Stomach smooth muscle (tissue), 2 donors: ENCODE measurements around the gene IGLL5.

Source experiments
- H3K27ac ChIP-seq: one replicate; pipeline ENCODE4 v1.7.0; 2013; ENCODE audit warnings: mild to moderate bottlenecking, low read length, inconsistent platforms
- H3K27me3 ChIP-seq, 2 donors: one replicate each; pipeline ENCODE4 v1.7.0; 2013; ENCODE audit warnings: low read length in 2 of 2; ENCODE audit not compliant: insufficient read depth in 2 of 2, control insufficient read depth in 1 of 2
- H3K36me3 ChIP-seq, 2 donors: one replicate each; pipeline ENCODE4 v1.7.0; 2013; ENCODE audit warnings: low read length in 2 of 2; ENCODE audit not compliant: control insufficient read depth in 2 of 2, insufficient read depth in 2 of 2
- H3K4me1 ChIP-seq: one replicate; pipeline ENCODE4 v1.7.0; 2013; ENCODE audit warnings: low read length; ENCODE audit not compliant: control insufficient read depth, insufficient read depth
- H3K4me3 ChIP-seq, 2 donors: one replicate each; pipeline ENCODE4 v1.7.0; 2013; ENCODE audit warnings: low read length in 2 of 2
- H3K9ac ChIP-seq, 2 donors: one replicate each; pipeline ENCODE4 v1.7.0; 2013; ENCODE audit warnings: low read length in 2 of 2, mild to moderate bottlenecking in 1 of 2
- H3K9me3 ChIP-seq, 2 donors: one replicate each; pipeline ENCODE4 v1.7.0; 2013; ENCODE audit warnings: low read length in 2 of 2; ENCODE audit not compliant: control insufficient read depth in 2 of 2
- donor health status: healthy.
- donor health status: Pancreatic carcinoma.

The IGLL5 gene

GRCh38 chr22:22926370-22927195 lies 39.0 kb downstream of the IGLL5 start:
- Histone ChIP-seq H3K9me3 (no peaks in the 10 kb centered on the region), H3K4me1 (no peaks in the 10 kb centered on the region), H3K9ac (no peak overlapping the region), H3K4me3 (no peak overlapping the region), H3K27ac (no peak overlapping the region), H3K27me3 (peaks cover 2 to 8% of the 10 kb centered on the region in 2 donors), H3K36me3 (no peaks in the 10 kb centered on the region)

GRCh38 chr22:22927196-22927887 lies 39.7 kb downstream of the IGLL5 start:
- H3K4me1 ChIP-seq, result no peaks in the 10 kb centered on the region
- H3K27ac ChIP-seq, result no peak overlapping the region
- H3K4me3 ChIP-seq, result no peak overlapping the region
- H3K36me3 ChIP-seq, result no peaks in the 10 kb centered on the region
- peaks cover 2 to 8% of the 10 kb centered on the region in 2 donors for H3K27me3 ChIP-seq
- H3K9ac ChIP-seq, result no peak overlapping the region
- H3K9me3 ChIP-seq, result no peaks in the 10 kb centered on the region

- Histone ChIP-seq H3K9me3 (no peaks in the 10 kb centered on the region), H3K27ac (no peak overlapping the region), H3K4me1 (no peaks in the 10 kb centered on the region)
Observed at GRCh38 chr22:22927888-22928665, 40.5 kb downstream of the IGLL5 start.

GRCh38 chr22:22928666-22929380 lies 41.2 kb downstream of the IGLL5 start:
- Histone ChIP-seq H3K9me3 (no peaks in the 10 kb centered on the region), H3K27ac (no peak overlapping the region), H3K4me3 (no peak overlapping the region), H3K4me1 (no peaks in the 10 kb centered on the region), H3K27me3 (peaks cover 2 to 8% of the 10 kb centered on the region in 2 donors), H3K9ac (no peak overlapping the region), H3K36me3 (no peaks in the 10 kb centered on the region)

More at GRCh38 chr22:22927888-22928665, 40.5 kb downstream of the IGLL5 start:
- Histone ChIP-seq H3K9ac (no peak overlapping the region), H3K36me3 (no peaks in the 10 kb centered on the region), H3K27me3 (peaks cover 2 to 8% of the 10 kb centered on the region in 2 donors), H3K4me3 (no peak overlapping the region)

- Histone ChIP-seq H3K27me3 (peaks cover 2 to 8% of the 10 kb centered on the region in 2 donors), H3K4me1 (no peaks in the 10 kb centered on the region), H3K27ac (no peak overlapping the region), H3K9ac (no peak overlapping the region), H3K36me3 (no peaks in the 10 kb centered on the region), H3K9me3 (no peaks in the 10 kb centered on the region), H3K4me3 (no peak overlapping the region)
Observed at GRCh38 chr22:22929381-22930221, 42.0 kb downstream of the IGLL5 start.

- Histone ChIP-seq H3K27me3 (peaks cover 2 to 4% of the 10 kb centered on the region in 2 donors), H3K36me3 (no peaks in the 10 kb centered on the region), H3K27ac (no peak overlapping the region), H3K9ac (no peak overlapping the region), H3K4me1 (no peaks in the 10 kb centered on the region), H3K4me3 (no peak overlapping the region), H3K9me3 (no peaks in the 10 kb centered on the region)
Observed at GRCh38 chr22:22930222-22930497, 42.5 kb downstream of the IGLL5 start.

- Histone ChIP-seq H3K27me3 (peaks cover 2 to 4% of the 10 kb centered on the region in 2 donors), H3K36me3 (no peaks in the 10 kb centered on the region), H3K4me3 (no peak overlapping the region), H3K27ac (no peak overlapping the region), H3K9ac (no peak overlapping the region), H3K4me1 (no peaks in the 10 kb centered on the region), H3K9me3 (no peaks in the 10 kb centered on the region)
Observed at GRCh38 chr22:22930571-22931556, 43.2 kb downstream of the IGLL5 start.

GRCh38 chr22:22931557-22932270 lies 44.1 kb downstream of the IGLL5 start:
- H3K4me3 ChIP-seq, result no peak overlapping the region
- peaks cover 2 to 4% of the 10 kb centered on the region in 2 donors for H3K27me3 ChIP-seq
- H3K27ac ChIP-seq, result no peak overlapping the region
- H3K9ac ChIP-seq, result no peak overlapping the region
- no peaks in the 10 kb centered on the region for H3K36me3 ChIP-seq
- H3K9me3 ChIP-seq, result no peaks in the 10 kb centered on the region
- H3K4me1 ChIP-seq, result no peaks in the 10 kb centered on the region

GRCh38 chr22:22932512-22932941 lies 44.9 kb downstream of the IGLL5 start:
- Histone ChIP-seq H3K4me1 (no peaks in the 10 kb centered on the region), H3K27me3 (peaks cover 2 to 4% of the 10 kb centered on the region in 2 donors), H3K27ac (no peak overlapping the region)

More at GRCh38 chr22:22932512-22932941, 44.9 kb downstream of the IGLL5 start:
- Histone ChIP-seq H3K36me3 (no peaks in the 10 kb centered on the region), H3K9ac (no peak overlapping the region), H3K9me3 (no peaks in the 10 kb centered on the region), H3K4me3 (no peak overlapping the region)
